ENCODE measurements around the gene KMT2E.

DNA sequence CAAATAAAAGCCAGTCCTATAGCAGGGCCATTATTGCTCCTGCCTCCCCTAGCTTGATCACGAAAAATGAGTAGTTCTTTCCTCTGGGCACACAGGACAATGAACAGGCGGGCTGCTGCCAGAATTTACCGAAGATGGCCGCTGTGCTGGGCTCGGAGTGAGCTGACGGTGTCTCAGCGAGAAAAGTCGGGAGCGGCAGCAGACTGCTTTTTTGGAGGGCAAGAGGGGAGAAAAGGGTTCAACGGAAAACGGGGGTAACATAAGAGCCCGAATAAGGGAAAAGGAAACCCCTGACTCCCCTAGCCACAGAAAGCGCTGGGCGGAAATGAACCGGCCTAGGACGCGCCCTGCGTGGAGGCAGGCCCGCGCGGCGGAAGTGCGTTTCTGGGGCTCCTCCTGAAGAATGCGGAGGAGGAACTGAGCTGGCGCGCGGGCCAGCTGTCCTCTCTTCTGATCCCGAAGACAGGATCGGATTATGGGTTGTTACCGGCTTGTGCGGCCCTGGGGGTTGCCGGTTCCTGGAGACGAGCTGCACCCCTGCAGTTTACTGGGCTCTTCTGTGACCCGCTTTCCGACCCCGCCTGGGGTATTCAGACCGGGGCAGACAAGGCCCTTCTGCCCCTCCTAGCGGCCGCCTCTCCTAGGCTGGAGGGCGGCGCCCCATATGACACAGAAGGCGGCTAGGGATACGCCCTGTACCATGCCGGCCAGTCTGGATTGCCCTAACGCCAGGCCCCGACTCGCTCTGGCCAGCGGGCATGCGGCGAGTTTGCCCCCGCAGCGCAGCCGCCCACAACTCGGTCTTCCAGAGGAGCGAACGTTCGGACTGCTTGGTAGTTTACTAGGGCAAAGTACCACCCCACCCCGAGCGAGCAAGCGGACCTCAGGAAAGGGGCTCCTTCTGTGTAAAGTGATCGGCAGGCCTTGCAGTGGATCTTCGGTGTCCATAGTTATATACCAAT, 30.1 kb upstream of the KMT2E start:
- TF ChIP-seq CTCF (conservative IDR thresholded peaks at IDR 0.05; ENCODE audit: low read depth, low read length) (peak; percentile 36; the same call in 1 of the 2 replicates), EZH2 (IDR thresholded peaks at IDR 0.05; ENCODE audit: borderline replicate concordance, low read depth, low read length, poor library complexity, severe bottlenecking) (no peak)
